Pancreas (tissue), 10 donors: ENCODE results near the gene REC114. TPM values are rescaled to one million over a fixed set of nuclear protein-coding genes. Genes with fewer than 3 reads are reported as not detected.

Source experiments
- ATAC-seq, 4 donors: fragments of 200-7000 bp; cut with Tn5 transposase; one replicate each; pipeline versions ENCODE4 v1.8.0 to v1.9.1; 2020; ENCODE audit warnings: mild to moderate bottlenecking in 4 of 4, moderate library complexity in 4 of 4
- DNase-seq, 6 donors: peaks; one replicate each; pipeline ENCODE4 v3.0.0-alpha.2; 2020
- FAIRE-seq: peaks from 2 replicates; lab custom pipeline; 2012; peaks lifted over from hg19 to GRCh38; lab: Jason Lieb, UNC
- H3K27ac ChIP-seq, 4 donors: fragments of 200-600 bp; sonication (generic); 1 replicate in 3 of 4; 2 replicates in 1 of 4; pipeline versions ENCODE4 v1.5.0 to v1.8.0; 2020
- H3K27me3 ChIP-seq, 4 donors: fragments of 200-600 bp; one replicate each; pipeline ENCODE4 v1.8.0; 2021
- H3K36me3 ChIP-seq, 3 donors: fragments of 200-600 bp; sonication (generic) in 1 of 3; one replicate each; pipeline versions ENCODE4 v1.5.0 to v1.8.0; 2020 to 2021
- H3K4me1 ChIP-seq, 3 donors: fragments of 200-600 bp; one replicate each; pipeline ENCODE4 v1.8.0; 2021
- H3K4me3 ChIP-seq, 4 donors: fragments of 200-600 bp; sonication (generic) in 2 of 4; one replicate each; pipeline versions ENCODE4 v1.5.0 to v1.8.0; 2020 to 2021
- H3K9me3 ChIP-seq, 4 donors: fragments of 200-600 bp; one replicate each; pipeline ENCODE4 v1.8.0; 2021
- WGBS, 2 donors: extraction: QIAGEN DNeasy Blood & Tissue Kit; methylation state at CpG; one replicate each; pipeline ENCODE4 v1.1.7; 2013; 5-methylcytosine and 5-hydroxymethylcytosine counted together
- intact Hi-C, 3 donors: fragments of 100-400 bp; cut with DNase I; formaldehyde crosslinking; loops; one replicate each; pipeline versions ENCODE4 v1.11.1 to v1.14.2; 2022
- polyA plus RNA-seq, 2 donors: library from polyadenylated mRNA; stranded (reverse); fragments of 200-250 nt; gene quantifications; one replicate each; pipeline ENCODE4 v1.2.3, GENCODE V29; 2013
- total RNA-seq, 6 donors: library from RNA; stranded (reverse); fragmentation: NEBNext Ultra II Directional in 4 of 6; extraction: Animal tissue kit (Norgen Biotek cat#: 25700) in 4 of 6; gene quantifications; one replicate each; pipeline versions ENCODE4 v1.2.1 to v1.2.4, GENCODE V29; 2021 to 2023
- TF ChIP-seq, protein P1 (sequence below), 4 donors: fragments of 200-600 bp; sonication (generic) in 3 of 4; IDR thresholded peaks; one replicate each; pipeline versions ENCODE4 v1.5.0 to v1.8.0; 2021; ENCODE audit warnings: antibody characterized with exemption in 4 of 4
- donor health status: healthy with polysubstance abuse.
- donor health status: DM: no; HTN: no; CAD: no; lungs with moderate emphysema.
- donor health status: DM: no; HTN: no; CAD: no.
- donor health status: control.
- donor health status: control.
- donor health status: Bipolar disorder and iron deficiency.
- donor health status: DM: yes; HTN: yes; CAD: no.
- donor health status: DM: no; HTN: no; CAD: no.
- donor health status: DM: no; HTN: no; CAD: no.
- donor health status: DM: yes; HTN: yes; CAD: no.

Gene REC114
- total and polyA plus RNA-seq, 8 donors: not detected

DNA sequence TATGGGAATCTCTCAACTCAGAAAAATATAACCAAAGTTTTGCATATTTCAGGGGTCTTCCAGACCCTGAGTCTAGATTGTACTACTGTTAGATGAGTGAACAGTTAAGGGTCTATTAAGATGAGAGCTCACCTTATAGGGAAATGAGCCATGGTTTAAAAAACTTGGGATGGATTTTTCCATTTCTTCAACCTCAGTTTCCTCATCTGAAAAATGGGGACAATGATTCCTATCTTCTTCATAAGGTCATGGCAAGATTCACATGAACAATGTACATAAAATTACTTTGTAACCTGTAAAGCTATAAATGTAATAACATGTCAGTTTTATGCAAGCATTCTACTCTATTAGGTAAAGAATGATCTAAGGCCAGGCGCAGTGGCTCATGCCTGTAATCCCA is 161.5 kb downstream of the REC114 start:
- no peak overlapping the region for H3K4me3 ChIP-seq
- no peaks in the 10 kb centered on the region for H3K9me3 ChIP-seq
- FAIRE-seq (no peak), ATAC-seq (no peak), DNase-seq (no peak)
- 97 to 100% methylated on average over 1 of the region's 1 CpG for WGBS, 2 donors
- no peaks in the 10 kb centered on the region for H3K36me3 ChIP-seq
- H3K4me1 ChIP-seq: peaks cover 23 to 43% (median 37%) of the 10 kb centered on the region in 3 donors
- no peak overlapping the region for H3K27ac ChIP-seq
- TF ChIP-seq, protein P1, sequence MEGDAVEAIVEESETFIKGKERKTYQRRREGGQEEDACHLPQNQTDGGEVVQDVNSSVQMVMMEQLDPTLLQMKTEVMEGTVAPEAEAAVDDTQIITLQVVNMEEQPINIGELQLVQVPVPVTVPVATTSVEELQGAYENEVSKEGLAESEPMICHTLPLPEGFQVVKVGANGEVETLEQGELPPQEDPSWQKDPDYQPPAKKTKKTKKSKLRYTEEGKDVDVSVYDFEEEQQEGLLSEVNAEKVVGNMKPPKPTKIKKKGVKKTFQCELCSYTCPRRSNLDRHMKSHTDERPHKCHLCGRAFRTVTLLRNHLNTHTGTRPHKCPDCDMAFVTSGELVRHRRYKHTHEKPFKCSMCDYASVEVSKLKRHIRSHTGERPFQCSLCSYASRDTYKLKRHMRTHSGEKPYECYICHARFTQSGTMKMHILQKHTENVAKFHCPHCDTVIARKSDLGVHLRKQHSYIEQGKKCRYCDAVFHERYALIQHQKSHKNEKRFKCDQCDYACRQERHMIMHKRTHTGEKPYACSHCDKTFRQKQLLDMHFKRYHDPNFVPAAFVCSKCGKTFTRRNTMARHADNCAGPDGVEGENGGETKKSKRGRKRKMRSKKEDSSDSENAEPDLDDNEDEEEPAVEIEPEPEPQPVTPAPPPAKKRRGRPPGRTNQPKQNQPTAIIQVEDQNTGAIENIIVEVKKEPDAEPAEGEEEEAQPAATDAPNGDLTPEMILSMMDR (IDR thresholded peaks at IDR 0.05): no peak
- intact Hi-C loops: no loop called here
- H3K27me3 ChIP-seq: no peaks in the 10 kb centered on the region

DNA sequence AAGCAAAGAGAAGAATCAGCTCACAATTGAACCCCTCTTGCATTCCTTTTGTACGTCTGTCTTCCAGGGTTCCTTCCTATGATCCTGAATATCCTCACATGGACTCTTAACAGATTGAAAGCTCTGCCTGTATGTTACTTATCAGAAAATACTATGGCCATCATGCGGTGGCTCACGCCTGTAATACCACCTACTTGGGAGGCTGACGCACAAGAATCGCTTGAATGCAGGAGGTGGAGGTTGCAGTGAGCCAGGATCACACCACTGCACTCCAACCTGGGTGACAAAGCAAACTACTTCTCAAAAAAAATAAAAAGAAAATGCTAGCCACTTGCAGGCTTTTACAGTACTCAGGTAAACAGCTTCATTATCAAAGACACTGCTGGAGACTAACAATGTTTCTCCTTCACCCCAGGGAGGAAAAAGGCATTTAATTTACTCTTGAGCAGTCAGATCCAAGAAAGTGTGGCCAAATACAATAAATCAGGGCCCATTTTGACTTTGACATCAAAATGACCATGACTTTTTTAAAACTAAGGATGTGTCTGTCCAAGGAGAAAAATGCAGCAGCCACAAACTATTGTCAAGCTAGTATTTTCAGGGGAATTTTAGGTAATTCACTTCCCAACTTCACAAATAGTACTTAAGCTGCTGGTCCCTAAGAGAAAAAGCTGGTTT is 162.9 kb downstream of the REC114 start:
- ATAC-seq (no peak), DNase-seq (no peak), FAIRE-seq (no peak)
- H3K4me1 ChIP-seq: peaks cover 20 to 31% (median 27%) of the 10 kb centered on the region in 3 donors
- H3K4me3 ChIP-seq: no peak overlapping the region
- H3K36me3 ChIP-seq: no peaks in the 10 kb centered on the region
- intact Hi-C loops: no loop called here
- no peaks in the 10 kb centered on the region for H3K9me3 ChIP-seq
- TF ChIP-seq, protein P1 (IDR thresholded peaks at IDR 0.05): no peak
- no peak overlapping the region for H3K27ac ChIP-seq
- no peaks in the 10 kb centered on the region for H3K27me3 ChIP-seq
- WGBS, 2 donors: 94 to 97% methylated on average over 5 of the region's 5 CpGs

DNA sequence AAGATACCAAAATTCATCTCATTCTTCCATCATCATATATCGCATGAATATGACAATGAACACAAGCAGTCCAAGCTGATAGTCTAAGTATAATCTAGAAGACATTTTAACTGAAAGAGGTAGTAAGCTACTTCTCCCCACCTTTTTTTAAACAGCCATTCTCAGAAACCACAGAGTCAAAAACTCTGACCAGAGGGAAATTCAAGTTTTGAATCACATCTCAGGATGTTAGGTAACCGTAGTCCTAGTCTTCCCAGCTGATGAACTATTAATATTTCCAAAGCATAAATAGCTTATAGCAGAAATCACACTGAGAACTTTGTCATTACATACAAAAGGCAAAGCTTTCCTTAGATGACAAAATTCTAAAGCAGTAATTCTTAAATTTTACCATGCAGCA is 164.4 kb downstream of the REC114 start:
- H3K4me3 ChIP-seq: no peak overlapping the region
- peaks cover 11 to 18% (median 16%) of the 10 kb centered on the region in 3 donors for H3K4me1 ChIP-seq
- no peak for DNase-seq
- intact Hi-C loops: no loop called here
- H3K9me3 ChIP-seq: no peaks in the 10 kb centered on the region
- H3K36me3 ChIP-seq: no peaks in the 10 kb centered on the region
- no peak overlapping the region for H3K27ac ChIP-seq
- H3K27me3 ChIP-seq: no peaks in the 10 kb centered on the region
- no peak for FAIRE-seq
- no peak for ATAC-seq
- TF ChIP-seq, protein P1 (IDR thresholded peaks at IDR 0.05): no peak
- WGBS, 2 donors: 87 to 96% methylated on average over 2 of the region's 2 CpGs

DNA sequence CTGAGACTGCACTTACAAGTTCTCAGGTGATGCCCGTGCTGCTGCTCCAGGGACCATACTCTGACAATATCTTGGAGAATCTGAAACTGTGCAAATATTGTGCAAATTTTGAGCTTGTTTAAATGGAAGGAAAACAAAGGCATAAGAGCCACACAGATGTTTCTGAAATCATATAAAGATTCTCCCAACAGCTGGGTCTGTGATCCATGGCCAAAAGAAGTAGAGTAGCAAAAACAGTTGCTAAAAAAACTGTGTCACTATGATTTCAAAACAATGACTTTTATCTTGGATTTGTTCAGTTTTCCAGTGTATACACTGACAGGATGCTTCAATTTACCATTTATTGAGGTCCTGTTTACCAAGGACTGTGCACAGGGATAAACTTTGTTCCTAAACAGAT is 164.9 kb downstream of the REC114 start:
- peaks cover 8 to 18% (median 13%) of the 10 kb centered on the region in 3 donors for H3K4me1 ChIP-seq
- TF ChIP-seq, protein P1 (IDR thresholded peaks at IDR 0.05): no peak
- H3K27me3 ChIP-seq: no peaks in the 10 kb centered on the region
- intact Hi-C loops: no loop called here
- no peak for DNase-seq
- no peak overlapping the region for H3K4me3 ChIP-seq
- H3K36me3 ChIP-seq: no peaks in the 10 kb centered on the region
- H3K27ac ChIP-seq: no peak overlapping the region
- 41 to 42% methylated on average over 1 of the region's 1 CpG for WGBS, 2 donors
- ATAC-seq: peak in 1 of 4 donors; percentile 36
- no peak for FAIRE-seq
- H3K9me3 ChIP-seq: no peaks in the 10 kb centered on the region

DNA sequence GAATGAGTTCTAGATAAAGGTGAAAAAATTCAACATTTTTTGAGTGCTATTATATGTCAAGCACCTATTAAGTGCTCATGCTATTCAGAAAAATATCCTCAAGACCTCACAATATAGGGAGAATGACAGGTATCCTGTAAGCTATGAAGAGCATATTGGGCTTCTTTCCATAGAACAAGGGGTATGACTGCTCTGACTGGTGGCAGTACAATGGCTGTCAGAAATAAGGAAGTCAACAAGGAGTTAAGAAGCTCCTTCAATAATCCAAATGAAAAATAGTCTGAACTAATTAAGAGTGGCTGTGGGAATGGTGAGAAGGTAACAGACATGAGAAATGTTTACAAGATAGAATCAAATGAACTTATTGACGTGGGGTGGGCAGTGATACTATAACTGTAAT is 165.5 kb downstream of the REC114 start:
- Histone ChIP-seq H3K36me3 (no peaks in the 10 kb centered on the region), H3K27me3 (no peaks in the 10 kb centered on the region), H3K4me3 (no peak overlapping the region), H3K4me1 (peaks cover 6 to 18% (median 8%) of the 10 kb centered on the region in 3 donors), H3K9me3 (no peaks in the 10 kb centered on the region), H3K27ac (no peak overlapping the region)
- ATAC-seq (no peak), DNase-seq (no peak), FAIRE-seq (no peak)
- TF ChIP-seq, protein P1 (IDR thresholded peaks at IDR 0.05): no peak
- WGBS, 2 donors: 47 to 57% methylated on average over 1 of the region's 1 CpG
- intact Hi-C loops: no loop called here
